Epithelial cell of prostate (primary cell): Measurements from ENCODE around the gene EDIL3.
A peak's percentile ranks its signal among the peaks of the same experiment; 100 is the strongest.
"Not testable (repeated sequence)": the region's sequence is repeated elsewhere in the genome, so short reads cannot be mapped to it uniquely, and the experiment has no call there.

Experiments
- DNase-seq: peaks from one replicate; pipeline ENCODE4 v3.0.0-alpha.2; 2011; ENCODE audit warnings: low read depth, low spot score
- H3K27ac ChIP-seq: fragments of 450-650 bp; 2 replicates; pipeline ENCODE4 v1.5.1; 2017; ENCODE audit warnings: mild to moderate bottlenecking

Gene EDIL3

GRCh38 chr5:84215521-84215920 is 169.2 kb downstream of the EDIL3 start:
- H3K27ac ChIP-seq, result no peak overlapping the region
- peak; percentile 33 for DNase-seq

- no peak overlapping the region for H3K27ac ChIP-seq
- no peak for DNase-seq
These were observed 170.8 kb downstream of the EDIL3 start for GRCh38 chr5:84213861-84214260.

DNA sequence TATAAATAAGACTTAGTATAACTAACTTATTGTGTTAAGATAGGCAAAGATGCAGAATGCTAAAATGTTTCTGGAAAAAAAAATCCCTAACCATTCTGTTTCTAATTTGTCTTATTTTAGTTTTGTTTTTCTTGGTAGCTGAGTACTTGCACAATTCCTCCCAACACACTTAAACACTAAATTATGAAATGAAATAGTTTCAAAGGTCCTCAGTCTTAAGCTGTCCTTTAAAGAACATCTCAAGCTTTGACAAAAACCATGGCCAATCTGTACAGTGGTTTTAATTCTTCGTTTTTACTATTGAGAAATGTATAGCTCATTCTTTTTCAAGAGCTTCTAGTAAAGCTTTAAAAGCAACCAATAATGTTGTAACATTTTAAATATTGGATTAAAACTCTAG is 171.5 kb downstream of the EDIL3 start:
- DNase-seq, result no peak
- H3K27ac ChIP-seq, result no peak overlapping the region

DNA sequence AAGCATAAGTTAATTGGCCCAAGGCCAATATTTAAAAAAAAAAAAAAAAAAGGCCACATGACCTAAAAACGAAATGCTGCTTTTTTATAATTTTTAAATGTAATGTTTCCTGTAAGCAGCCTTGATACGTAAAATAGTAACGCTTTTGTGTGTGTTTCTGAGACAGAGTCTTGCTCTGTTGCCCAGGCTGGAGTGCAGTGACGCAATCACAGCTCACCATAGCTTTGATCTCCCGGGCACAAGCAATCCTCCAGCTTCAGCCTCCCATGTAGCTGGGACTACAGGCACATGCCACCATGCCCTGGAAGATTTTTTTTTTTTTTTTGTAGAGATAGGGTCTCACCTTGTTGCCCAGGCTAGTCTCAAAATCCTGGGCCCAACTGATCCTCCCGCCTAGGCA is 179.9 kb downstream of the EDIL3 start:
- no peak for DNase-seq
- H3K27ac ChIP-seq, result no peak overlapping the region

DNA sequence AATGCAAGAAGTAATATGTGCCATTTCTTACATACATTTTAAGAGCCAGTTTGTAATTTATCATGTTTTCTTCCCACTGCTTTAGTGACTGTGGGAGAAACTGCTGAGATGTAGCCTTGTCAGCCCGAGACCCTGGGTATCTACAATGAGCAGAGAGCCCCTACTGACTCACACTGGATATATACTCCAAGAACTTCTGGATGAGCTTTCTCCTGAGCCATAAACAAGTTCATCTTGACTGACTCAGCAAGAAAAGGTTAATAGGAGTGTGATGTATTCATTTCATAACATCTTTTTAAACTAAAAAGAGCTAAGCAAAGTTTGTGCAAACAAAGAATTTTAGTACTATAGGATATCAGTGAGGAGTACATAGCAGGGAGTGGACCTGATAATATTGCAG is 182.5 kb downstream of the EDIL3 start:
- no peak for DNase-seq
- no peak overlapping the region for H3K27ac ChIP-seq

- no peak for DNase-seq
These were observed 187.1 kb downstream of the EDIL3 start for GRCh38 chr5:84197538-84197937.

DNA sequence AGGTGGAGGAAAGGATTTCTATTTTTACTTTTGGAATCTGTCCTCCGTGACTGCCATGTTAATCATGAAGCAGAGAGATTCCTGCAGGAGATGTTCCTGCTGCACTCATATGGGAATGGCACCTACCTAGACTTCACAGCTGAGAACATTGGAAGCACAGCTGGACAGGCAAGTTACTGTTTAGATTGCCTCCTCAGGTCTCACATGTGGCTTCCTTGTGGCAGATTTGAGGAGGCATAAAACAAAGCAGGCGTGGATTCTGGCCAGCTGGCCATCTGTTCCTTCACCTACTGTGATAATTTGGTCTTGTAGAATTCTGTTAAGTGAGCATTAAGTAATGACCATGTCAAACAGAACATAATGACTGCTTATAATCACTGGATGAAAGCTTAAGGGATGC is 193.4 kb downstream of the EDIL3 start:
- H3K27ac ChIP-seq, result no peak overlapping the region
- DNase-seq, result no peak

More at GRCh38 chr5:84197538-84197937, 187.1 kb downstream of the EDIL3 start:
- no peak overlapping the region for H3K27ac ChIP-seq

DNA sequence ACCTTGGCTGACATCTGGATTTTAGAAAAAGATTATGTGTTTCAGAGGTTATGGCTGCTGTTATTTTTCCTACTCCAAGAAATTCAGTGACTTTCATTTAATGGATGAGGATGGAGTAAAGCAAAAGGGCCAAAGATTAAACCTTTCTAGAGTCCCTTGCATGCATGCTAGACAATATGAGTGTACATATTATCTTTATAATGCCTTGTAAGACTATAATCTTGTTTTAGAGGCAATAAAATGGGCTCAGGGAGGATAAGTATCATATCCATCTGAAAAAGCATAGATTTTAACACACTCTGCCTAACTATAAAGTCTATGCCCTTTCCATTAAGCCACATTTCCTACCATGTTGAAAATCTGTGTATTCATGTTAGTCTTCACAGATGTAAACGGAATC is 199.8 kb downstream of the EDIL3 start:
- no peak for DNase-seq
- no peak overlapping the region for H3K27ac ChIP-seq

- H3K27ac ChIP-seq, result no peak overlapping the region
- no peak for DNase-seq
These were observed 203.6 kb downstream of the EDIL3 start for GRCh38 chr5:84181093-84181492.

DNA sequence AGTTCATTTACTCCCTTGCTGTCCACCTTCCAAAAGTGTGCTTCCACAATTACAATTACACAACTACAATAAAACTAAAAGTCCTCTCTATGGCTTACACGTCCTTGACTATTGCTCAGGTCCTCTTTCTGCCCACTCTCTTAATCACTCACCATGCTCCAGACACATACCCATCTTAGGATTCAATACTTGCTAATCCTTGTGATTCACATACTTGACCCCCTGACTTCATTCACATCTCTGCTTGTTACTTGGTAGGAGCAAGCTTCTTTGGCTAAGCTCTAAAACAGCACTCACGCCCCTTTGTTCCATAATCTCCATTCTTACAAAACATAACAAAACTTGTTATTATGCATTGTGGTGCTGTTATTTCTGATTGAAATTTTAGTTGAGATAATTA is 215.8 kb downstream of the EDIL3 start:
- no peak for DNase-seq
- no peak overlapping the region for H3K27ac ChIP-seq

DNA sequence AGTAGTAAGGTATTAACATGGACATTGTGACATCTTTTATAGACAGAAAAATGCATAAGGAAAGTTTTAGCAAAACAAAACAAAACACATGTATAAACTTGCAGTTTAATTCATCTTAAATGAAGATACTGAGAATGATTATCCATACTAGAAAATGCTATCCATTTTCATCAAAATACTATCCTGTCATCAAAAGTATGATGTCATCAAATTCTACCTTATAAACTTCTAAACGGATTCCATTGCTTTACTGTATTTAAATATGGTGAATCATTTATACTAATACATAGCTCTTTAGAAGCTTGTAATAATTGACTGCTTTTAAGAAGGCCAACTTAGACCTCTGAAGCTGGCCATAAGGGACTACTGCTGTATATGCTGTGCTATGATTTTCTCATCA is 221.0 kb downstream of the EDIL3 start:
- no peak for DNase-seq
- no peak overlapping the region for H3K27ac ChIP-seq

DNA sequence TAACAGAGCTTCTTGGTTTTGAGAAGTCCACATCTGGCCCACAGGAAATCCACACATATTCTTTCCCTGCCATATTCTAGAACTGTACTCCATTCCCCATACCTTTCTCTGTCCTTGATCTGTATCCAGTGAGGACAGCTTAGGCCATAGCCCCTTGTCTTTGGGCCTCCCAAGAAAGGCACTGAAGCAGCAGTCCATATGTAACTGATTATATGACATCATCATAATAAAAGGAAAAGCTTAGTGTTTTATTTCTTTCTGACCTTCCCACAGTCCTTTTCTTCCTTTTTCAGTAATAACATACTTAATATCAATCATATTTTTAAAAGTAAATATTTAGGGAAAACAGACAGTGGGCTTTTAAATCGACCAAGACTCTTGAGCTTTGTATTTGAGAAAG is 222.0 kb downstream of the EDIL3 start:
- no peak overlapping the region for H3K27ac ChIP-seq
- no peak for DNase-seq

DNA sequence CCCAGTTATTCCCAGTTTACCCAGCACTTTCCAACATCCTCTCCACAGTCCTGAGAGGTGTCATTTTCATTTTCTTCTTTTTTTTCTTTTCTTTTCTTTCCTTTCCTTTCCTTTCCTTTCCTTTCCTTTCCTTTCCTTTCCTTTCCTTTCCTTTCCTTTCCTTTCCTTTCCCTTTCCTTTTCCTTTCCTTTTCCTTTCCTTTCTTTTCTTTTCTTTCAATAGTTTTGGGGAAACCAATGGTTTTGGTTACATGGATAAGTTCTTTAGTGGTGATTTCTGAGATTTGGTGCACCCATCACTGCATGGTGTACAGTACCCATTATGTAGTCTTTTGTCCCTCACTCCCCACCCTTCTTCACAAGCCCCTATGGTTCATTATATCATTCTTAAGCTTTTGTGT is 224.0 kb downstream of the EDIL3 start:
- H3K27ac ChIP-seq, DNase-seq: not testable (repeated sequence)

DNA sequence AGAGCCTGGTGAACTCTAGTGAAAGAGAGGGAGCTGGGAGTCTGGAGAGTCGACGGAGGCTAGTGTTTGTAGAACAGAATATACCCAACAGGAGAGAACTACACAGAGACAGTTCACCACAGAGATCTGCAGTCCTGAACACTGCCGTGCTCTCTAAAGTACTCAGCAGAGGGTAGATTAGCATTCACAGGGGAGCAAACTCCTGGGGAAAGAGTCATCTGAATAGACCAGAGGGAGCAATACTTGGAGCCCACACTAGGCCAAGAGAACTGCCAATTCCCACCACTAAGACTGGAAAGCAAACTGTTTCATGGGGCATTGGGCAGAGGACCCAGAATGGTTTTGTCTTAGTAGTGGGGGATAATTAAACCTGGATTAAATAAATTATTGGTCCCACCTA is 235.6 kb downstream of the EDIL3 start:
- no peak overlapping the region for H3K27ac ChIP-seq
- no peak for DNase-seq

DNA sequence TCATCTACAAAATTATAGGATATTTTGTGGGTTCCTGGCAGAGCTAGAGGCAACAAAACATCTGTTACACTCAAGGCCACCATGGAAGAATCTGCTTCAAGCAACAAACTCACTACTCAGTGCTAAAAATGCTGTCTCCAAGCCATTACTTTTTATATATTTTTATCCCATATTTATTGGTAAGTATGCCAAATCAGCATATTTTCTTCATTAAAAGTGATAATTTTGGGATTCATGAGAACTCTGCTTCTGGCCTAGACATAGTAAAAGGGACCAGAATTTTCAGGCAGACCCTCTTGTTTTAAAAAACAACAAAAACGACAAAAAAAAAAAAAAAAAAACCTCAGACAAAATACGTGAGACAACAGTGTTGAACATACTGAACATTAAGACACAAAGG is 236.0 kb downstream of the EDIL3 start:
- no peak overlapping the region for H3K27ac ChIP-seq
- DNase-seq, result no peak

DNA sequence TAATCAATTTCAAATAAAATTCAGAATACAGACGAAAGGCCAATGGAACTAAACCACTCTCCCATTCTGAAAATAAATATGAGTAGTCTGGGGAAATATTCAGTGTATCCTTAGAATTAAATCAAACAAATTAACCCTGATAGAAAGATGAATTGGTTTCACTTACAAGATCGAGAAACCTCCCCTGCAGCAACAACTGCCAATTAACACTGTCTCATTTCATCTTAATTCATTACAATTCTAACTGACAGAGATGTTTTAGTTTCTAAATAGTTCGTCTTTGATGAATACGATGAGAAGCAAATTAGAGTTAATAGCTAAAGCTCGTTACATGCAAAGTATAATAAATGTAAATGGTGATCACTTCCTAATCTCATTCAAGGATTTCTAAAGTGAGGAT is 247.1 kb downstream of the EDIL3 start:
- H3K27ac ChIP-seq, result no peak overlapping the region
- no peak for DNase-seq

- DNase-seq, result no peak
- H3K27ac ChIP-seq, result no peak overlapping the region
These were observed 253.3 kb downstream of the EDIL3 start for GRCh38 chr5:84131372-84131771.

DNA sequence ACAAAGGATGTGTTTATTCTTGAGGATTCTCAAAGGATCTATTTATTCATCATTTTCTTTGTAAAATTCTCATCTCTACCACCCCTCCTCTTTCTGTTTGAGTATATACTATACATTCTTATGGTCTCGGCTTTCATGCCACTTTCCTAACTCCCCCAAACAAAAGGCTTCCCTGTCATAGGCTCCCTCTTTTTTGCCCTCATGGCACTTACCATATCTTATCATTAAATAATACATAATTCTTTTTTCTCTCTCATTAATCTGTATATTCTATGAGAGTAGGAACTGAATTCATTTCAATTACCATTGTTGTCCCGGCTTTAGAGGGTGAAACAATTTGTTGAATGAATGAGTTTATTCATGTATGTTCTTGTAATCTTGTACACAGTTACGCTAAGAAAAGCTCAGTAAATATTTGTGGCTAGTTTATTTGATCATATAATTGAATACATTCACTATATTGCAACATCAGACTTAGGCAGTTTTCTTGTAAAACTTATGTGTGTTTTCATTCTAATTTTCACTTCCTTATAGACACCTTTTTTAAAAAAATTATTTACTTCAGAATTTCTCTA is 254.6 kb downstream of the EDIL3 start:
- peak; percentile 18 for DNase-seq

DNA sequence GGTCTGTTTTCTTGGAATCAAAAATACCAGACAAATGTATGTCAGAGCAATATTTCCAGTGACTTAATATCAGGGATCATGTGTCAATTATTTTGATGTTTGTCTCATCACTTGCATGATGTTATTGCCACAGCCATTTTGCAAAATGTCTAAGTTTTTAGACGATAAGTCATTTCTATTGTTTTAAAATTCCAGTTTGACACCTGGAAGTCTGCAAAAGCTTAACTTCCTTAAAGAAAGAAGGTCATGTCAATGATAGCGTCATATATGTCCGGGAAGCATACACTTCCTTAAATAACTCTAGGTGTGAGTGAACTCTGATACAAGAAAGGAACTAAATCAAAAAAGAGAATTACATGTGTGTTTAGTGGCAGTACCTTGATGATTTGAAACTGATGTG is 259.5 kb downstream of the EDIL3 start:
- no peak for DNase-seq
- no peak overlapping the region for H3K27ac ChIP-seq

More for the DNA sequence above, 254.6 kb downstream of the EDIL3 start:
- no peak overlapping the region for H3K27ac ChIP-seq

DNA sequence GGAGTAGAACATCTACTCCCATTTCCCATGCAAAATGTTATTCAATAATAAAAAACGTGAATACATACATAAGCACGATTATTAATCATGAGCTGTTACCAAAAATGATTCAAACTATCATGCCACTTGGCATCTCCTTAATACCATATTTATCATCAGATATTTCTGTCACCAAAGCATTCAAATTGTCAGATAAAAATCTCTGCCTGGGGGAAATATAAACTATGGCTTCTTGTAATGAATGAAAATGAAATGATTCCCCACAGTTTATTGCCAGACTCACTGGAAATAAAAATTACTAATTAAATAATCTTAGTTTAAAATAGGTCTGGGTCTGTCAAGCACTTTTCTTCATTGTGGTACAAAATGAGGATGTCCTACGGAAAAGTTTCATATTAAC is 265.4 kb downstream of the EDIL3 start:
- no peak overlapping the region for H3K27ac ChIP-seq
- no peak for DNase-seq

DNA sequence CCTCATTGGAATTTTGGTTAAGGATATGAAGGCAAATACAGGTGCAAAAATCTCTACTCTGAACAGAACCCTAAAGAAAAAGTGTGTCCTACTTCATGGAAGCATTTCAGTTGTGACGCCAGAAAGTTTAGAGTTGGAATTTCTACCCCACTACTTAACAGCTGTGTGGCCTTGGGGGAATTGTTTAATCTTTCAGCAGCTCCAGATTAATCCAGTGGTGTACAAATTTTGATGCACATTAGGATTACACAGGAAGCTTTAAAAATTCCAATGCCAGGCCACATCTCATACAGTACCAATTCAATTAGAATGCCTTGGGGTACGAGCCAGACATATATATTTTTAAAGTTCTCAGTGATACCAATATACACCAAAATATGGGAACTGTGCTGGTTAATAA is 266.1 kb downstream of the EDIL3 start:
- H3K27ac ChIP-seq, result no peak overlapping the region
- no peak for DNase-seq

- no peak overlapping the region for H3K27ac ChIP-seq
- DNase-seq, result no peak
These were observed 269.0 kb downstream of the EDIL3 start for GRCh38 chr5:84115727-84116126.
